ENCODE data around the gene PSMD3. TPM values are rescaled to one million over a fixed set of nuclear protein-coding genes. Genes with fewer than 3 reads are reported as not detected.
"Not testable (repeated sequence)": the region's sequence is repeated elsewhere in the genome, so short reads cannot be mapped to it uniquely, and the experiment has no call there.

The PSMD3 gene
- total RNA-seq, 1 experiment from 2014 or later: 174 TPM

DNA sequence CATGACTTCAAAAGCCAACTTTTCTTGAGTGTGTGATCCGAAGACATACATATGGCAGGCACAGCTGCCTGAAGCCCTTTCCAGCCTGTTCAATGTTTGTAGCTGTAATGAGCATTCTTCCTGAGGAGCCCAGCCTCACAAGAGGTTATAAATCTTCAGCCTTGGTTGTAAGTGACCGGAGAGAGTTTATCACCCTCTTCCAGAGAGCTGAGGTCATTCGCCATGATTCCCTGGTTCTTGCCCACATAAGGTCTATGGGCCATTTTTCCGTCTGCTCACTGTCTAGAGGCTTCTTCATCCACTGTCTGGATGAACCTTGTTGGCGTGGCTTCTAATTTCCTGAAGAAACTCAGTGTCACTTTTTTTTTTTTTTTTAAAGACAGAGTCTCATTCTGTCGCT, 24.9 kb downstream of the PSMD3 start:
- Histone ChIP-seq H2AFZ (ENCODE audit: low read length) (no peak overlapping the region), H3K4ac (ENCODE audit: low read depth, low read length) (no peak overlapping the region), H2BK15ac (ENCODE audit: low read depth, low read length) (no peak overlapping the region), H4K8ac (replicated peaks; ENCODE audit: insufficient read length, low read depth, low read length) (no peak overlapping the region), H3K14ac (ENCODE audit: insufficient read depth, low read length) (no peak overlapping the region), H2BK12ac (ENCODE audit: insufficient read length, low read depth, low read length) (no peak overlapping the region), H2BK20ac (ENCODE audit: low read depth, low read length, poor library complexity, severe bottlenecking) (no peak overlapping the region), H3K18ac (ENCODE audit: insufficient read length, low read depth, low read length) (no peak overlapping the region), H4K20me1 (ENCODE audit: control insufficient read depth, insufficient read depth, insufficient read length) (no peaks in the 10 kb centered on the region), H3K23ac (ENCODE audit: insufficient read length, low read depth, low read length) (no peak overlapping the region), H3T11ph (ENCODE audit: low read length) (no peak overlapping the region), H3K79me1 (ENCODE audit: insufficient read depth, low read depth, low read length, poor library complexity, severe bottlenecking) (no peaks in the 10 kb centered on the region), H3K9ac (ENCODE audit: extremely low read depth, insufficient read length, low read length) (no peak overlapping the region), H3K56ac (ENCODE audit: insufficient read length, low read depth, low read length) (no peak overlapping the region), H3K27me3 (ENCODE audit: insufficient read depth, low read length) (no peaks in the 10 kb centered on the region), H3K9me3 (ENCODE audit: control insufficient read depth, low read depth, low read length) (no peaks in the 10 kb centered on the region), H2BK5ac (ENCODE audit: insufficient read length, low read length) (no peak overlapping the region), H2BK120ac (ENCODE audit: low read depth, low read length, poor library complexity, severe bottlenecking) (no peak overlapping the region), H3K79me2 (ENCODE audit: insufficient read depth, low read length) (no peaks in the 10 kb centered on the region), H4K91ac (ENCODE audit: insufficient read length, low read depth, low read length) (no peak overlapping the region), H4K5ac (ENCODE audit: insufficient read length, low read depth, low read length) (no peak overlapping the region), H3K27ac (ENCODE audit: insufficient read length, low read depth, low read length) (no peak overlapping the region), H3K4me1 (ENCODE audit: insufficient read depth, low read length) (no peaks in the 10 kb centered on the region), H3K23me2 (ENCODE audit: insufficient read length, low read depth, low read length, poor library complexity, severe bottlenecking) (no peaks in the 10 kb centered on the region), H2AK5ac (ENCODE audit: insufficient read length, low read length) (no peak overlapping the region), H3K4me2 (ENCODE audit: insufficient read depth, insufficient read length, low read length) (no peak overlapping the region)
- Mint-ChIP-seq H3K4me1 (no peaks in the 10 kb centered on the region), H3K4me3 (no peak overlapping the region), H3K36me3 (ENCODE audit: insufficient read depth in 1 of 3, low read depth in 3 of 3) (no peaks in the 10 kb centered on the region), H3K9me3 (no peaks in the 10 kb centered on the region), H3K27ac (no peak overlapping the region), H3K27me3 (ENCODE audit: low read depth) (peaks cover 4% of the 10 kb centered on the region; the same call in 1 of the 2 replicates)
- no peak for DNase-seq
- WGBS (ENCODE audit: extremely low coverage, insufficient read length, low lambda C conversion rate): no CpG with 5 or more reads among the region's 6 CpGs
- TF ChIP-seq, protein P1, sequence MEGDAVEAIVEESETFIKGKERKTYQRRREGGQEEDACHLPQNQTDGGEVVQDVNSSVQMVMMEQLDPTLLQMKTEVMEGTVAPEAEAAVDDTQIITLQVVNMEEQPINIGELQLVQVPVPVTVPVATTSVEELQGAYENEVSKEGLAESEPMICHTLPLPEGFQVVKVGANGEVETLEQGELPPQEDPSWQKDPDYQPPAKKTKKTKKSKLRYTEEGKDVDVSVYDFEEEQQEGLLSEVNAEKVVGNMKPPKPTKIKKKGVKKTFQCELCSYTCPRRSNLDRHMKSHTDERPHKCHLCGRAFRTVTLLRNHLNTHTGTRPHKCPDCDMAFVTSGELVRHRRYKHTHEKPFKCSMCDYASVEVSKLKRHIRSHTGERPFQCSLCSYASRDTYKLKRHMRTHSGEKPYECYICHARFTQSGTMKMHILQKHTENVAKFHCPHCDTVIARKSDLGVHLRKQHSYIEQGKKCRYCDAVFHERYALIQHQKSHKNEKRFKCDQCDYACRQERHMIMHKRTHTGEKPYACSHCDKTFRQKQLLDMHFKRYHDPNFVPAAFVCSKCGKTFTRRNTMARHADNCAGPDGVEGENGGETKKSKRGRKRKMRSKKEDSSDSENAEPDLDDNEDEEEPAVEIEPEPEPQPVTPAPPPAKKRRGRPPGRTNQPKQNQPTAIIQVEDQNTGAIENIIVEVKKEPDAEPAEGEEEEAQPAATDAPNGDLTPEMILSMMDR (conservative IDR thresholded peaks at IDR 0.05): no peak

GRCh38 chr17:40010946-40011500, 30.4 kb downstream of the PSMD3 start:
- H2BK12ac ChIP-seq (ENCODE audit: insufficient read length, low read depth, low read length); H2AK5ac ChIP-seq (ENCODE audit: insufficient read length, low read length): not testable (repeated sequence)

More at GRCh38 chr17:40010946-40011500, 30.4 kb downstream of the PSMD3 start:
- not testable (repeated sequence) for H3K14ac ChIP-seq (ENCODE audit: insufficient read depth, low read length); H3K27me3 Mint-ChIP-seq (ENCODE audit: low read depth); H3K23me2 ChIP-seq (ENCODE audit: insufficient read length, low read depth, low read length, poor library complexity, severe bottlenecking); H2BK15ac ChIP-seq (ENCODE audit: low read depth, low read length); H3K9ac ChIP-seq (ENCODE audit: extremely low read depth, insufficient read length, low read length); H3K36me3 Mint-ChIP-seq (ENCODE audit: insufficient read depth in 1 of 3, low read depth in 3 of 3); H3K4me3 Mint-ChIP-seq; H3K9me3 Mint-ChIP-seq; H4K8ac ChIP-seq (replicated peaks; ENCODE audit: insufficient read length, low read depth, low read length); H3T11ph ChIP-seq (ENCODE audit: low read length); H3K4me1 ChIP-seq (ENCODE audit: insufficient read depth, low read length); H3K23ac ChIP-seq (ENCODE audit: insufficient read length, low read depth, low read length); H3K56ac ChIP-seq (ENCODE audit: insufficient read length, low read depth, low read length); DNase-seq; H3K18ac ChIP-seq (ENCODE audit: insufficient read length, low read depth, low read length); H4K91ac ChIP-seq (ENCODE audit: insufficient read length, low read depth, low read length); H2AFZ ChIP-seq (ENCODE audit: low read length); H2BK120ac ChIP-seq (ENCODE audit: low read depth, low read length, poor library complexity, severe bottlenecking); H3K4me2 ChIP-seq (ENCODE audit: insufficient read depth, insufficient read length, low read length); H3K27ac Mint-ChIP-seq; H3K4ac ChIP-seq (ENCODE audit: low read depth, low read length); H3K79me1 ChIP-seq (ENCODE audit: insufficient read depth, low read depth, low read length, poor library complexity, severe bottlenecking); H3K27ac ChIP-seq (ENCODE audit: insufficient read length, low read depth, low read length); H4K5ac ChIP-seq (ENCODE audit: insufficient read length, low read depth, low read length); H3K27me3 ChIP-seq (ENCODE audit: insufficient read depth, low read length); H3K79me2 ChIP-seq (ENCODE audit: insufficient read depth, low read length); H2BK5ac ChIP-seq (ENCODE audit: insufficient read length, low read length); H4K20me1 ChIP-seq (ENCODE audit: control insufficient read depth, insufficient read depth, insufficient read length); H3K9me3 ChIP-seq (ENCODE audit: control insufficient read depth, low read depth, low read length); H2BK20ac ChIP-seq (ENCODE audit: low read depth, low read length, poor library complexity, severe bottlenecking)
- no CpG with 5 or more reads among the region's 38 CpGs for WGBS (ENCODE audit: extremely low coverage, insufficient read length, low lambda C conversion rate)
- peaks cover 10 to 18% of the 10 kb centered on the region in 2 experiments; a peak in 3 of 4 replicates for H3K4me1 Mint-ChIP-seq
